GM18873 (cell line): ENCODE measurements around the gene PPP1R9A.
A peak's percentile ranks its signal among the peaks of the same experiment; 100 is the strongest.

Source experiments
- ATAC-seq: cut with Tn5 transposase; IDR thresholded peaks from one replicate; pipeline ENCODE4 v1.9.1; 2021; ENCODE audit warnings: mild to moderate bottlenecking, moderate library complexity, moderate number of reproducible peaks; ENCODE audit not compliant: unreplicated experiment, low FRiP score

Gene PPP1R9A

GRCh38 chr7:95330204-95330960 is 423.0 kb downstream of the PPP1R9A start:
- ATAC-seq = peak; percentile 91

DNA sequence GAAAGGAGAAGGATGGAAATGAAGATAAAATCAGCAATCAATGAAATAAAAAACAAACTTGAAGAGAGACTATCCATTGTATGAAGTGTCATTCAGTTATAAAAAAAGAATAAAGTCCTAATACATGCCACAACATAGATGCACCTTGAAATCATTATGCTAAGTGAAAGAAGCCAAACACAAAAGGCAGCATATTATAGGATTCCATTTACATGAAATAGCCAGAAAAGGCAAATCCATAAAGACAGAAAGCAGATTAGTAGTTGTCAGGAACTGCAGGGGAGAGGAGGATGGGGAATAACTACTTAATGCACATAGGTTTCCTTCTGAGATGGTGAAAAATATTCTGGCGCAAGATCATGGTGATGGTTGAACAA is 423.6 kb downstream of the PPP1R9A start:
- peak; percentile 15 for ATAC-seq

GRCh38 chr7:95334447-95334846 is 427.1 kb downstream of the PPP1R9A start:
- ATAC-seq = no peak

DNA sequence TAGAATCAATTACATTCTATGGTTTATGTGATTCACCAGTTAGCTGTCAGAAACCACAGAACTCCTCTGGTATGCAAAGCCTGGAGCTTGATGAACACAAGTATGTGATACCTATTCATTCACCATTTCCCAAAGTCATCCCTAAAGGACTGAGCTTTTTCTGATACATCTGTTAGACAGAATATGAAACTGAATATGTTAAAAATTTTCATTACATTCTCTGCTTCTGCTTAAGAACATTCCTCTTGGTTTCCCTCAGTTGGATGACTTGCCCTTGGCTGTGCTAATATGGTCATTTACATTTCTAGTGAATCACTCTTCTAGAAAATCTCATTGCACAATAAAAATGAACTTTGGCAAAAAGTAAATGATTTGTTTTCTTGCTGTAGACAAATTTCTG is 427.7 kb downstream of the PPP1R9A start:
- no peak for ATAC-seq

DNA sequence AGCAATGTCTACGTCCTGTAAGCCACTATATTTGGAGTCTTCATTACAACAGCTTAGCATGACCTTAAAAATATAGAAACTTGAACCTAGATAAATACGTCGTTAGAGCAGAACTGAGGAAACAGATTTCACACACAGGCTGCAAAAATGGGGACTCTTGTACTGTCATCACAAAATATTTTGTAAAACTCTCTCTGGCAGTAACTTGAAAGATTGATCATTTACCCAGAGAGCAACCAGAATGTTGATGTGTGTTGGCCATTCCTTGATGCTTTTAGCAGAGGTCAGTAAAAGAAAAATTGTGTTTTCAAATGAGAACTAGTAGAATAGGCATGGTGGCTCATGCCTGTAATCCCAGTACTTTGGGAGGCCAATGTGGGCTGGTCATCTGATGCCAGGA is 431.4 kb downstream of the PPP1R9A start:
- ATAC-seq = no peak

- no peak for ATAC-seq
Observed at GRCh38 chr7:95340491-95340890, 433.1 kb downstream of the PPP1R9A start.

DNA sequence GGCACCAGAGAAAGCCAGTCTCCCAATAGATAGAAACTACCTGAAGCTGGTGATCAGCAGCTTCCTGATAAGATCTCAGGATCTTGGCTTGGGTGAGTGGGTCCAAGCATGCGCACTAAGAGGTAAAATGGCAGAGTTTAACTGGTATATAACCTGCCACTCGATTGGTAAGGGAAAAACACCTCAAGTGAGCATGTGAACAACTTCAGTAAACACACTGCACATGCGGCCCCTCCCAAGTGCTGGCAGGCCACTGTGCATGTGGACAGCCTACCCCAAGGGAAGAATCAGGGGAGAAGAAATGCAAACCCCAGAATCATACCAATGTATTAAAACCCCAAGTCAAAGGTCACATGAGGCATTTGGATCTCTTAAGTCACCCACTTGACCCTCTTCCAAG is 434.6 kb downstream of the PPP1R9A start:
- ATAC-seq = no peak

GRCh38 chr7:95342642-95343307 is 435.4 kb downstream of the PPP1R9A start:
- no peak for ATAC-seq
